Left ventricle myocardium inferior (tissue), 1 donor: ENCODE measurements around the gene RPL13A. TPM values are rescaled to one million over a fixed set of nuclear protein-coding genes. Genes with fewer than 3 reads are reported as not detected.
A peak's percentile ranks its signal among the peaks of the same experiment; 100 is the strongest.

Experiments
- DNase-seq: peaks from one replicate; pipeline ENCODE4 v3.0.0-alpha.2; 2020
- H3K27ac ChIP-seq: fragments of 200-600 bp; replicated peaks from 2 replicates; pipeline ENCODE4 v1.8.0; 2021
- H3K27me3 ChIP-seq: fragments of 200-600 bp; 2 replicates; pipeline ENCODE4 v1.8.0; 2021; ENCODE audit warnings: low read depth
- H3K36me3 ChIP-seq: fragments of 200-600 bp; 2 replicates; pipeline ENCODE4 v1.8.0; 2021
- H3K4me1 ChIP-seq: fragments of 200-600 bp; 2 replicates; pipeline ENCODE4 v1.8.0; 2021
- H3K4me3 ChIP-seq: fragments of 200-600 bp; 2 replicates; pipeline ENCODE4 v1.8.0; 2021; ENCODE audit warnings: mild to moderate bottlenecking, moderate library complexity
- H3K9me3 ChIP-seq: fragments of 200-600 bp; replicated peaks from 2 replicates; pipeline ENCODE4 v1.8.0; 2021
- intact Hi-C: fragments of 100-400 bp; cut with micrococcal nuclease; formaldehyde crosslinking; loops from one replicate; pipeline ENCODE4 v1.11.0; 2022
- total RNA-seq: library from RNA; stranded (reverse); fragmentation: NEBNext Ultra II Directional; extraction: Animal tissue kit (Norgen Biotek cat#: 25700); gene quantifications from one replicate; pipeline ENCODE4 v1.2.1, GENCODE V29; 2021
- TF ChIP-seq, protein P1 (sequence below): fragments of 200-600 bp; IDR thresholded peaks from 2 replicates; pipeline ENCODE4 v1.8.0; 2021; ENCODE audit warnings: antibody characterized with exemption, mild to moderate bottlenecking, borderline replicate concordance
- donor health status: DM: no; HTN: yes; CAD: no; lungs with severe emphysema.

Gene RPL13A
- total RNA-seq, 1 donor from 2014 or later: 1,308 TPM

GRCh38 chr19:49514151-49514550, 26.7 kb downstream of the RPL13A start:
- peaks cover 37% of the 10 kb centered on the region for H3K4me1 ChIP-seq
- no peaks in the 10 kb centered on the region for H3K36me3 ChIP-seq
- H3K27me3 ChIP-seq: no peaks in the 10 kb centered on the region
- peak overlapping the region; percentile 89 for H3K27ac ChIP-seq
- TF ChIP-seq, protein P1, sequence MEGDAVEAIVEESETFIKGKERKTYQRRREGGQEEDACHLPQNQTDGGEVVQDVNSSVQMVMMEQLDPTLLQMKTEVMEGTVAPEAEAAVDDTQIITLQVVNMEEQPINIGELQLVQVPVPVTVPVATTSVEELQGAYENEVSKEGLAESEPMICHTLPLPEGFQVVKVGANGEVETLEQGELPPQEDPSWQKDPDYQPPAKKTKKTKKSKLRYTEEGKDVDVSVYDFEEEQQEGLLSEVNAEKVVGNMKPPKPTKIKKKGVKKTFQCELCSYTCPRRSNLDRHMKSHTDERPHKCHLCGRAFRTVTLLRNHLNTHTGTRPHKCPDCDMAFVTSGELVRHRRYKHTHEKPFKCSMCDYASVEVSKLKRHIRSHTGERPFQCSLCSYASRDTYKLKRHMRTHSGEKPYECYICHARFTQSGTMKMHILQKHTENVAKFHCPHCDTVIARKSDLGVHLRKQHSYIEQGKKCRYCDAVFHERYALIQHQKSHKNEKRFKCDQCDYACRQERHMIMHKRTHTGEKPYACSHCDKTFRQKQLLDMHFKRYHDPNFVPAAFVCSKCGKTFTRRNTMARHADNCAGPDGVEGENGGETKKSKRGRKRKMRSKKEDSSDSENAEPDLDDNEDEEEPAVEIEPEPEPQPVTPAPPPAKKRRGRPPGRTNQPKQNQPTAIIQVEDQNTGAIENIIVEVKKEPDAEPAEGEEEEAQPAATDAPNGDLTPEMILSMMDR: no peak
- peak overlapping the region; percentile 90 for H3K4me3 ChIP-seq
- DNase-seq: no peak
- H3K9me3 ChIP-seq: no peaks in the 10 kb centered on the region
- intact Hi-C loops: no loop called here

- intact Hi-C loops: no loop called here
- peak; percentile 51 for DNase-seq
- peak overlapping the region; percentile 39 for H3K27ac ChIP-seq
- H3K36me3 ChIP-seq: no peaks in the 10 kb centered on the region
- H3K9me3 ChIP-seq: no peaks in the 10 kb centered on the region
- TF ChIP-seq, protein P1: no peak
- peaks cover 37% of the 10 kb centered on the region for H3K4me1 ChIP-seq
- H3K4me3 ChIP-seq: peak overlapping the region; percentile 90
- no peaks in the 10 kb centered on the region for H3K27me3 ChIP-seq
These were observed 28.4 kb downstream of the RPL13A start for GRCh38 chr19:49515767-49516166.

DNA sequence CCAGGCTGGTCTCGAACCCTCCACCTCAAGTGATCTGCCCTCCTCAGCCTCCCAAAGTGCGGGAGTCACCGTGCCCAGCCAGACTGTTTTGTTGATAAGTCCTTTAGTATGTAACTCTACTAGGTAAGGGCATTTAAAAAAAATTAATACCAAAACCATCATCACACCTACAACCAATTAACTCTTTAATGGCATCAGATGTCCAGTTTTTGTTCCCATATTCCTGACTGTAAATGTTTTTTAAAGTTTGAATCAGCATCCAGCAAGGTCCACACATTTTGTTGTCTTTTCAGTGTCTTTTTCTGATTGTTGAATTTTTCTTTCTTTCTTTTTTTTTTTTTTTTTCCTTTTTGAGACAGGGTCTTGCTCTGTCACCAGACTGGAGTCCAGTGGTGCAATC, 30.6 kb downstream of the RPL13A start:
- Histone ChIP-seq H3K36me3 (no peaks in the 10 kb centered on the region), H3K27ac (no peak overlapping the region)

DNA sequence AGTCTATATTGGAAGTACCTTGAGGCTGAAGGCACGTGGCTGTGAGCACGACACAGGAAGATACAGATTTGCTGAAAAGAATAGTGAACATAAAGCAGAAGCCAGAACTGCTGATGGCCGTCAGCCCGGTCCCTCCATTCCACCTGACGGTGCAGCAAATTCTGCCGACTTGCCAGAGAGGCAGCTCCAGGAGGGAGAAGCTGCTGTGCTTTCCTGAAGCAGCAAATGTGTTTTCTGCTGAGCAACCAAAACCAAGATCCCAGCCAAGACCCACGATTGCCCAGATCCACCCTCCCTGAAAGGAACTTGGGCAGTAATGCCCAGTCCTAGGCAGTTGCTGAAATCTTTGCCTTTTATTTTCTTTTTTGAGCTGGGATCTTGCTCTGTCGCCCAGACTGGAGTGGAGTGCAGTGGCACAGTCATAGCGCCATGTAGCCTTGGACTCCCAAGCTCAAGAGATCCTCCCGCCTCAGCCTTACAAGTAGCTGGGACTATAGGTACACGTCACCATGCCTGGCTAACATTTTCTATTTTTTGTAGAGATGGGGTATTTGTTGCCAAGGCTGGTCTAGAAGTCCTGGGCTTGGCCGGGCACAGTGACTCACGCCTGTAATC, 33.4 kb downstream of the RPL13A start:
- intact Hi-C loops: no loop called here
- H3K4me3 ChIP-seq: no peak overlapping the region
- H3K4me1 ChIP-seq: peaks cover under 1% of the 10 kb centered on the region
- H3K27ac ChIP-seq: no peak overlapping the region
- H3K9me3 ChIP-seq: no peaks in the 10 kb centered on the region
- DNase-seq: no peak
- H3K36me3 ChIP-seq: peaks cover 5% of the 10 kb centered on the region
- TF ChIP-seq, protein P1: no peak
- H3K27me3 ChIP-seq: no peaks in the 10 kb centered on the region

More for the DNA sequence above, 30.6 kb downstream of the RPL13A start:
- no peak for DNase-seq
- Histone ChIP-seq H3K27me3 (no peaks in the 10 kb centered on the region), H3K9me3 (no peaks in the 10 kb centered on the region), H3K4me3 (no peak overlapping the region), H3K4me1 (peaks cover 23% of the 10 kb centered on the region)
- intact Hi-C loops: no loop called here
- TF ChIP-seq, protein P1: no peak

DNA sequence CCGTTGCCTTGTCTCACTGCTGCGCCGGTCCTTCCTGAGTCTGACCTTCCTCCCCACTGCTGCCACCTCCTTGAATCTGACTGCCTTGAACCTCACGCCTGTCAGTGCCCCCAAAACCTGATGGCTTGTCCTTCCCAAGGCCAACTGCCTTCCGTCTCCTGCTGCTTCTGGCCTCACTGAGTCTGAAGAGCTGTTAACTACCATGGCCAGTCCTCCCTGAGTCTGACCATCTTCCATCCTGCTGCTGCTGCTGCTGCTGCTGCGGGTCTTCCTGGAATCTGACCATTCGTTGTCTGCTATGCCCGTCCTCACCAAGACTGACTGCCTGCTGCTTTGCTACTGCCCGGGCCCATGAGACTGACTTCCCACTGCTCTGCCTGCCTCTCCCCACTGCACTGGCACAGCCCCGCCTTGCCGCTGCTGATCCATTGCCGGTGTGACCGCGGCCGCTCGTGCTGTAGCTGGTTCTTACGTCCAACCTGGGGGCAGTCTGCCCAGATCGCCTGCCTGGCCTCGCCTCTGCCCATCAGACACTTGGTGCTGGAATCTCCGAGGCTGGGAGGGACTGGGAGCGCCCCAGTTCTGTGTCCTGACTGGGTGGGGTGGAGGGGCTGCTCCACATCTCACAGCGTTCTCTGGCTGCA, 37.5 kb downstream of the RPL13A start:
- Histone ChIP-seq H3K27ac (no peak overlapping the region), H3K4me1 (peaks cover 17% of the 10 kb centered on the region), H3K27me3 (no peaks in the 10 kb centered on the region), H3K9me3 (no peaks in the 10 kb centered on the region), H3K36me3 (peaks cover 11% of the 10 kb centered on the region), H3K4me3 (no peak overlapping the region)
- TF ChIP-seq, protein P1: no peak
- no peak for DNase-seq
- intact Hi-C loops: no loop called here
